Activated T-cell treated with anti-CD3 and anti-CD28 coated beads, Interleukin-2, amount 50 U/mL, for 1 hour (primary cell): ENCODE results near the gene NCBP3.
"Not testable (repeated sequence)": the region's sequence is repeated elsewhere in the genome, so short reads cannot be mapped to it uniquely, and the experiment has no call there.

ENCODE experiments used
- DNase-seq: peaks from one replicate; pipeline ENCODE4 v3.0.0-alpha.2; 2020

The NCBP3 gene

GRCh38 chr17:3805581-3805980 is 40.5 kb downstream of the NCBP3 start:
- DNase-seq, result no peak

DNA sequence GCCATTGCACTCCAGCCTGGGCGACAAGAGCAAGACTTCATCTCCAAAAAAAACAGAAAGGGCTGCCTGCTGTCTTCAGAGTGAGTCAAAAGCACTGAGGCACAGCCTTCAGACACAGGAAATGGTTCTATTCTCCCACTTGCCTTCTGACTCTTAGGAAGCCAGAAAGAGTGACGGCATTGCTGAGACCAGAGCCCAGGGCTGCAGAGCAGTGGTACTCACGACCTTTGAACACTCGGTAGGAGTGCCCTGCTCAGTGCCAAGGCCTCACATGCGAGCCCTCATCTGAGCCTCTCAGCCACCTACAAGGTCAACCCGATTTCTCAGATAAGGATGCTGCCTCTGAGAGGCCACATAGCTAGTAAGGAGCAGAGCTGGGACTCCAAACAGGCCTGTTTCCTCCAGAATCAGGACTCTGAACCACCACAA is 41.5 kb downstream of the NCBP3 start:
- no peak for DNase-seq

DNA sequence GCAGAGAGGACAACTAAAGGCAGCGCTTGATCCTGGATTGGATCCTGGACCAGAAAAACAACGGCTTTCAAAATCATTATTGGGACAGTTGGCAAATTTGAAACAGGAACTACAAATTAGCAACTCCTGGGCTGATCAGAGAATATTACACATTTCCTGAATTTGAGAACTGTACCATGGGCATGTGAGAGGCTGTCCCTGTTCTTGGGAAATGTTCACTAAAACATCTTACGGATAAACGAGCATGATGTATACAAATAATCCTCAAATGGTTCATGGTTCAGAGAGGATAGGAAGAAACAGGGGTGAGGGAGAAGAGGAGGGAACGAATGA is 42.8 kb downstream of the NCBP3 start:
- DNase-seq, result no peak

GRCh38 chr17:3802461-3803307 is 43.4 kb downstream of the NCBP3 start:
- no peak for DNase-seq

DNA sequence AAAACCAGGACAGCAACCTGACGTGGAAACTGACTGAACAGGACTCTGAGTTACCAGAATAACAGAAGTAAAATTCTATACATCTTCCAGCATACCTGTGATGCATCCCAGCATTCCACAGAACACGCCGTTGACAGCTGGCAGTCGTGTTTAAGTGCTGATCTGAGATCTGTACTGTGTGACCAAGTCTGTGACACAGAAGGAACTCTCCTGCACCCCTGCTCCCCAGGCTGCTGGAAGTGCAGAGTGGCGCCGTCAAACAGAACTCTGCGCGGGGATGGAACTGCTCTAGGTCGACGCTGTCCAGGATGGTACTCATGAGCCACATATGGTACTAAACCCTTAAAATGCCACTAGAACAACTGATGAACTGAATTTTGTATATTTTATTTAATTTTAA is 44.3 kb downstream of the NCBP3 start:
- no peak for DNase-seq

DNA sequence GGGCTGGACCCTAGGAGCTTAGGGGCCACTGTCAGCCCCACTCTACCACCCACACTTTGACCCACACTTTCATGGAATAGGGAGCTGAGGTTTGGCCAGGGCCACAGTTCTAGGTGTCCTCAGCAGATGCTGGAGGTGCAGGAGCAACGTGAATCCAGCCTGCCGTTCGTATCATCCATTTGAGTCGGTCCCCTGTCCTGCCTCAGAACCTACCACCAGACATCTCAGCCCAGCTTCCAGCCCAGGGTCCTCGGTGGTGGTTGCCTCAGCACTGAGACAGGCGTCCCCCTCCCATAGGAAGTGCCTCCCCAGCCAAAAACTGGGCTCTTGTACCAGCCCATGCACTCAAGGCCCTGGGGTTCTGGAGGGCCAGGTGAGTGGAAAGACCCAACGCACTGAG is 44.7 kb downstream of the NCBP3 start:
- DNase-seq, result no peak

DNA sequence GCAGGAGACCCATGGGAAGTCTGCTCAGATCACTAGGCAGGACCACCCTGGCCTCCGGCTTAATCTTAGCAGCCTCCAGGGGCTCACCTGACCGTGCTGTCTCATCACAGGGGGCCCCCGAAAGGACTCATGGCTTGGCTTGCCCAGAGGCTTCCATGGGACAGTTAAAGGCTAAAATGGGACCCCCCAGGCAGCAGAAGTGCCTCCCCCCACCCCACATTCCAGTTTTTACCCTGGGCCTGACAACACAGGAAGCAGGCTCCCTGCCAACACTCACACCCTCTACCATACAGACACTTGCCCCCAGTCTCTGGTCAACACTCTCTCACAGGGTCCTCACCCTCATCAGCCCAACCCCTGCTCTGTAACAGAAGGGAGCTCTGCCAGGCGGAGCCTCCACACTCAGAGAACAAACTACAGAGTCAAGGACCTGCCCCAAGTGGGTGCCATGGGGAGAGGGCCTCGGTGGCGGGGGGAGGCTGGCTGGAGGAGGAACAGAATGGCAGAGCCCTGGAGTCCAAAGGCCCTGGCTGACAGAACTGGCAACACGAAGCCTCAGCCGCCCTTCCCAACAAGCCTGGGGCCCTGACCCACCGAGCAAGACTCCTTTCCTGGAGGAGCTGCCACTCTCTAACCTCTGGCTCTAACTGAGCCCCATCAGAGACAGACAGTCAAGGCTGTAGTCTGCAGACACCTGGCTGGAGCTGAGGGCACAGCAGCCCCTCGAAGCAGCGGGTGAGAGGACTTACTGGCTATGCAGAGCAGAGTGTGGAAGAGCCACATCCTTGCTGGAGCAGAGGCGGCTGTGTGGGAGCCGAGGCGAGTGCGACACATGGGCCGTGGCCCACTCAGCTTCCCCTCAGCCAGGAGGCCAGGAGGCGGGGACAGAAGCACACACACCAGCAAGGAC is 45.4 kb downstream of the NCBP3 start, which contains the start of gene ITGAE:
Gene ITGAE, minus strand, starts transcription at position 827 of the 910 bp plus-strand sequence. Its CDS starts 44 bp downstream, at position 783.
- DNase-seq, result no peak

DNA sequence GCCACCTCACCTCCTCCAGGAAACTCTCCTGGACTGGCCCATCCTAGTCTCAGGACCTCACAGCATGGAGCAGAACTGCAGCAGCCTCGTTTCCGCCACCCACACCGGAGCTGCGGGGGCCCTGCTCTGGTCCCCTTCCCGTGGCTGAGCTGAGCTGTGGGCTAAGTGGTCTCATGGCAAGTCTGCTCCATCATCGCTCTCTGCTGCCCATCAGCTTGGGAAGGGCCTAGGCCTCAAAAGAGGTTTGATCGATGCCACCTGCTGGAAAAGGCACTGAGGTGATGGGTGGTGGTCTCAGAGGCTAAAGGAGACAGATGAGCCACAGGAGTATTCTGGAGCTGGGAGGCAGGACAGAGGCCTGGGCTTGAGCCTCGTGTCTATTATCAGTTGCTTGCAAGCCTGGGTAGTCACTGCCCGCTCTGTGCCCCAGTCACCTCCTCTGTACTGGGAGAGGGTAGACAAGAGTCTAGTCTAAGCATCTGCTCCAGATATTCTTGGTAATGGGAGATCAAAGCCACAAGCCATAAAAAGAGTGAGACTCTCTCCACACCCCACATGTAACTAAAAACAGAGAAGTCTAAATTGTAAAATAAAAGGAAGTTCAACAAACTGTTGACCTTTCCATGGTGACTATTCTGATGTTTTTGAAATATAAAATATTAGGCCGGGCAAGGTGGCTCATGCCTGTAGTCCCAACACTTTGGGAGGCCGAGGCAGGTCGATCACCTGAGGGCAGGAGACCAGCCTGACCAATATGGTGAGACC is 46.7 kb downstream of the NCBP3 start:
- DNase-seq, result no peak

- DNase-seq, result no peak
These were observed 47.5 kb downstream of the NCBP3 start for GRCh38 chr17:3798273-3799180.

DNA sequence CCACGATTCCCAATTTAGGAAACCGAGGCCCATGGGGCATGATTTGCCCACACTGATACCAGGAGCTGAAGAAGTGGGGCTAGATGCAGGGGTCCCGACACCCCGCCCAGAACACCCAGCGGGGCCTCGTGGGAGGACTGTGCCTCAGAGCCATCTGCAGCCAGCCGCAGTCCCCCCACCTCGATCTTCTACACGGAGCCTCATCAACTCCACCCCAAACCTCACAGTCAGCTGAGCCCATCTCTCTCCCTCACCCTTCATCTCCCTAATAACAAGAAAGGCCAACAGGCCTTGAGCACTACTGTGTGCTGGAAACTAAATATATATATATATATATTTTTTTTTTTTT is 49.2 kb downstream of the NCBP3 start:
- DNase-seq, result no peak

GRCh38 chr17:3796110-3796821 is 49.8 kb downstream of the NCBP3 start:
- DNase-seq, result peak; percentile 74

DNA sequence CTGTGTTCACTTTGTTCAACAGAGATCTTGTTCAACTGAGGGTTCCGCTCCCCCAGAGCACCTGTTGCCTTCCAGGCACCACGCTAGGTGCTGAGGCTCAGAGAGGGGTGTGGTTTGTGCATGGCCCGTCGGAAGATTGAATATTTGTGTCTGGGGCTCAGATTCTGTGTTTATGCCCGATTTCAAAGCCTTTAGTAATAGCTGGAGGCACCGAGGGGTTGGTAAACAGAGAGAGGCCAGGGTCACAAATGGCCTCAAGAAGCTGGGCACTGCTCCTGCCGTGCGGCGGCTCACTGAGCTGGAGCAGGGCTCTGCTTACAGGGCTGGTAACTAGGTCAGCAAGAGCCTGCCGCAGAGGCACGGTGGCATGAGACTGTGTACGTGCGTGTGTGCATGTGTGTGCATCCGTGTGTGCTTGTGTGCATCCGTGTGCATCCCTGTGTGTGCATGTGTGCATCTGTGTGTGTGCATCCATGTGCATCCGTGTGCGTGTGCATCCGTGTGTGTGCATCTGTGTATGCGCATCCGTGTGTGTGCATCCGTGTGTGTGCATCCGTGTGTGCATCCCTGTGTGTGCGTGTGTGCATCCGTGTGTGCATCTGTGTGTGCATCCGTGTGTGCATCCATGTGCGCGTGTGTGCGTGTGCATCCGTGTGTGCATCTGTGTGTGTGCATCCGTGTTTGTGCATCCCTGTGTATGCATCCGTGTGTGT is 50.5 kb downstream of the NCBP3 start:
- DNase-seq, result no peak

GRCh38 chr17:3794557-3795389 is 51.3 kb downstream of the NCBP3 start:
- peak; percentile 63 for DNase-seq

GRCh38 chr17:3794152-3794551 is 51.9 kb downstream of the NCBP3 start:
- DNase-seq, result not testable (repeated sequence)

DNA sequence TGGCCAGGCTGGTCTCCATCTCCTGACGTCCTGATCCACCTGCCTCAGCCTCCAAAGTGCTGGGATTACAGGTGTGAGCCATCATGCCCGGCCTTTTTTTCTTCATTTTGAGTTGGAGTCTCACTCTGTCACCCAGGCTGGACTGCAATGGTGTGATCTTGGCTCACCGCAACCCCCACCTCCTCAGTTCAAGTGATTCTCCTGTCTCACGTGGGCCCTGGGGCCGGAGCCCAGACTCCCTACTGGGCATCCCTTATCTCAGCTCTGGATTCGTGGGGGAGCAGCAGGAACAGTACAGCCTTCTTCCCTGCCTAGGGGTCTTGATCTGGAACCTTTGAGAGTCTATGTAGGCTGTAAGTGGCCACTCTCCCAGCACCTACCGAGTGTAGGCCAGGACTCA is 52.8 kb downstream of the NCBP3 start:
- not testable (repeated sequence) for DNase-seq

DNA sequence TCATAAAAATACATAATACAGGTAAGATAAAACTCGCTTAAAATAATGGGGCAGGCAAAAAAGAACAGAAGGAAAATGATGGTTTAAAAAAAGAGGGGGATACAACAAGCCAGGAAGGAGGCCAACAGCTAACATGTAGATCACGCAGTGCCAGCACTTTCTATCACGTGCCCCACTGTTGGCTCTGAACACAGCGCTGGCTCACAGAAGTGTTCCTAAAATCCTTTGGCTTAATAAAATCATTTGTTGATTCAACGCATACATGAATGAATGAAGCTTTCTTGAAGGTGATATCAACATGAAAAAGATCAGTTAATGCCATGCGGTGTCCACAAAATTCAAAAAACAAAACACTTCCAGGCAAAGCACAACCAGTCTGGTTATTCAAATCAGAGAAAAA is 53.6 kb downstream of the NCBP3 start:
- no peak for DNase-seq

GRCh38 chr17:3788200-3788599 is 57.8 kb downstream of the NCBP3 start:
- no peak for DNase-seq

DNA sequence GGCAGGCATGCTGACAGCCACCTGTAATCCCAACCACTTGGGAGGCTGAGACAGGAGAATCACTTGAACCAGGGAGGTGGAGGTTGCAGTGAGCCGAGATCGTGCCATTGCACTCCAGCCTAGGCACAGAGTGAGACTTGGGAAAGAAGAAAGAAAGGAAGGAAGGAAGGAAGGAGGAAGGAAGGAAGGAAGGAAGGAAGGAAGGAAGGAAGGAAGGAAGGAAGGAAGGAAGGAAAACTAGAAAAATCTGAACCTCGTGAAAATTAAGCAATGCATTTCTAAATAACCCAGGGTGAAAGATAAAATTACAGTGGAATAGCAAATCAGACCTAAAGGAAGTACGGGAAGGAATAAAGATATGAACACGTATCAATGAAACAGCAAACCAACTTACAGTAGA is 60.7 kb downstream of the NCBP3 start:
- not testable (repeated sequence) for DNase-seq

- no peak for DNase-seq
These were observed 63.3 kb downstream of the NCBP3 start for GRCh38 chr17:3782751-3783150.

DNA sequence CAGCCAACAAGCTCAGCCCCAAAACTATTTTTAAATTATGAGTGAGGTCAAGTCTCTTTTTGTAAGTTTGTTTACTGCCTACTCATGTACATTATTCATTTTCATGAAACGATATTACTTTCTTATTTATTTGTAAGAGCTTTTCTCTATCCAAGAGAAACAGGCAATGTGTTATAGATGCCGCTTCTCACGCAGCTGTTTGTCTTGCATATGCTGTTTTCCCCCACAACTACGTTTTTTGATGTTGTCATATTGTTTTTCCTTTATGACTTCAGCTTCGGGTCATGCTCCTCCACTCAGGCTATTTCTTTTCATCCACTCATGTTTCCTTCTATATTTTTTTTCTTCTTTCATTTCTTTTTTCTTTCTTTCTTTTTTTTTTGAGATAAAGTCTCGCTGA is 65.1 kb downstream of the NCBP3 start:
- no peak for DNase-seq
